ENCODE measurements around the gene OR2S2.

DNA sequence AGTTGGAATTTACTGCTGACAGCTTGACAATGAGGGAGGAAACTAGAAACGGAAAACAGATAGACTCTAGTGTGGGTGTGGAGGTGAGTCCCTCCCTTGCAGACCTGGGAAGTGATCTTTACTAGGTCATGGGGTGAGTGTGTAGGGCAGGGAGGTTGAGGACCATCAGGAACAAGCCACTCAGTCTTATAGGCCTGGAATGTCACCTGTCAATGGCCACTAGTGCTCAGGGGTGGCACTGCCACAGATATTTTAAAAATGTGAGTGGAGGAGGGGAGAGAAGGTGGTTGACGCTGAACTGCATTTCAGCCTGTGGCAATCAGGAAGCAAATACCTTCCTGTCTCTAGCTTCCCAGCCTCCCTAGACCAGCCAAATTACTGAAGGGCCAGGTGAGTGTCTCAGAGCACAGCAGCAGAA, 9.0 kb downstream of the OR2S2 start:
- TF ChIP-seq EZH2 (IDR thresholded peaks at IDR 0.05) (no peak), POLR2AphosphoS5 (IDR thresholded peaks at IDR 0.05; ENCODE audit: borderline replicate concordance, low read depth, low read length) (no peak)

All from SK-N-MC (cell line).